ENCODE results near the gene HSPA12A. TPM values are rescaled to one million over a fixed set of nuclear protein-coding genes. Genes with fewer than 3 reads are reported as not detected.

Gene HSPA12A
- total RNA-seq, 1 experiment from 2014 or later, result 3.1 TPM

- no peak overlapping the region for H2AFZ ChIP-seq (ENCODE audit: low read length)
- no peak for ATAC-seq
- no peak overlapping the region for H3K27ac ChIP-seq (ENCODE audit: low read length)
- ChIA-PET CTCF (no interaction called here), POLR2A (ENCODE audit: unreplicated experiment) (no interaction called here)
- no TSS peak for BruUV-seq (replicated peaks)
- intact Hi-C loops (cut with micrococcal nuclease), result no loop called here
- no peak for TF ChIP-seq CTCF (conservative IDR thresholded peaks at IDR 0.05; ENCODE audit: low read depth, low read length)
- no peak for TF ChIP-seq EZH2 (IDR thresholded peaks at IDR 0.05; ENCODE audit: low read length, unreplicated experiment)
- TF ChIP-seq EZH2phosphoT487 (IDR thresholded peaks at IDR 0.05; ENCODE audit: borderline replicate concordance, low read length), result no peak
- no peaks in the 10 kb centered on the region for H3K9me2 ChIP-seq (replicated peaks; ENCODE audit: low read length)
- H3K9me3 ChIP-seq (ENCODE audit: low read length), result no peaks in the 10 kb centered on the region
- H3K4me1 ChIP-seq (ENCODE audit: insufficient read depth, low read length), result no peaks in the 10 kb centered on the region
- H3K4me3 ChIP-seq (ENCODE audit: low read length), result no peak overlapping the region
- H3K4me2 ChIP-seq (ENCODE audit: low read length), result no peak overlapping the region
- no peaks in the 10 kb centered on the region for H3K36me3 ChIP-seq (ENCODE audit: low read depth, low read length)
- no peak for DNase-seq
- H3K9ac ChIP-seq (ENCODE audit: low read length), result no peak overlapping the region
- H4K20me1 ChIP-seq (ENCODE audit: low read length), result no peaks in the 10 kb centered on the region
- no peaks in the 10 kb centered on the region for H3F3A ChIP-seq (ENCODE audit: low read length, unreplicated experiment)
- no peaks in the 10 kb centered on the region for H3K79me2 ChIP-seq (ENCODE audit: low read length)
- no peaks in the 10 kb centered on the region for H3K27me3 ChIP-seq (ENCODE audit: low read length)
Measured at GRCh38 chr10:116707981-116708380, 34.4 kb downstream of the HSPA12A start.

- H3K27ac ChIP-seq (ENCODE audit: low read length), result no peak overlapping the region
- intact Hi-C loops (cut with micrococcal nuclease), result no loop called here
- H3K4me3 ChIP-seq (ENCODE audit: low read length), result no peak overlapping the region
- H3K9me2 ChIP-seq (replicated peaks; ENCODE audit: low read length), result no peaks in the 10 kb centered on the region
- ATAC-seq, result no peak
- H3K4me1 ChIP-seq (ENCODE audit: insufficient read depth, low read length), result no peaks in the 10 kb centered on the region
- H4K20me1 ChIP-seq (ENCODE audit: low read length), result no peaks in the 10 kb centered on the region
- no peaks in the 10 kb centered on the region for H3F3A ChIP-seq (ENCODE audit: low read length, unreplicated experiment)
- H3K4me2 ChIP-seq (ENCODE audit: low read length), result no peak overlapping the region
- no peak for TF ChIP-seq EZH2phosphoT487 (IDR thresholded peaks at IDR 0.05; ENCODE audit: borderline replicate concordance, low read length)
- no peak for TF ChIP-seq CTCF (conservative IDR thresholded peaks at IDR 0.05; ENCODE audit: low read depth, low read length)
- no peak for DNase-seq
- POLR2A ChIA-PET (ENCODE audit: unreplicated experiment), result no interaction called here
- H3K79me2 ChIP-seq (ENCODE audit: low read length), result no peaks in the 10 kb centered on the region
- H2AFZ ChIP-seq (ENCODE audit: low read length), result no peak overlapping the region
- CTCF ChIA-PET, result no interaction called here
- H3K27me3 ChIP-seq (ENCODE audit: low read length), result no peaks in the 10 kb centered on the region
- H3K9me3 ChIP-seq (ENCODE audit: low read length), result no peaks in the 10 kb centered on the region
- no peaks in the 10 kb centered on the region for H3K36me3 ChIP-seq (ENCODE audit: low read depth, low read length)
- no TSS peak for BruUV-seq (replicated peaks)
- no peak overlapping the region for H3K9ac ChIP-seq (ENCODE audit: low read length)
Measured at GRCh38 chr10:116706281-116706680, 36.1 kb downstream of the HSPA12A start.

- H3K36me3 ChIP-seq (ENCODE audit: low read depth, low read length), result no peaks in the 10 kb centered on the region
- no peaks in the 10 kb centered on the region for H3F3A ChIP-seq (ENCODE audit: low read length, unreplicated experiment)
- H3K79me2 ChIP-seq (ENCODE audit: low read length), result no peaks in the 10 kb centered on the region
- TF ChIP-seq EZH2phosphoT487 (IDR thresholded peaks at IDR 0.05; ENCODE audit: borderline replicate concordance, low read length) (no peak), EZH2 (IDR thresholded peaks at IDR 0.05; ENCODE audit: low read length, unreplicated experiment) (no peak), CTCF (conservative IDR thresholded peaks at IDR 0.05; ENCODE audit: low read depth, low read length) (no peak)
- no peak overlapping the region for H2AFZ ChIP-seq (ENCODE audit: low read length)
- ChIA-PET POLR2A (ENCODE audit: unreplicated experiment) (no interaction called here), CTCF (no interaction called here)
- no peaks in the 10 kb centered on the region for H3K27me3 ChIP-seq (ENCODE audit: low read length)
- no peak for ATAC-seq
- H3K4me1 ChIP-seq (ENCODE audit: insufficient read depth, low read length), result no peaks in the 10 kb centered on the region
- intact Hi-C loops (cut with micrococcal nuclease), result no loop called here
- DNase-seq, result no peak
- BruUV-seq (replicated peaks), result no TSS peak
- no peaks in the 10 kb centered on the region for H3K9me3 ChIP-seq (ENCODE audit: low read length)
- H3K9ac ChIP-seq (ENCODE audit: low read length), result no peak overlapping the region
- no peak overlapping the region for H3K4me3 ChIP-seq (ENCODE audit: low read length)
- no peaks in the 10 kb centered on the region for H4K20me1 ChIP-seq (ENCODE audit: low read length)
- H3K9me2 ChIP-seq (replicated peaks; ENCODE audit: low read length), result no peaks in the 10 kb centered on the region
- no peak overlapping the region for H3K27ac ChIP-seq (ENCODE audit: low read length)
- no peak overlapping the region for H3K4me2 ChIP-seq (ENCODE audit: low read length)
Measured at GRCh38 chr10:116705498-116705897, 36.9 kb downstream of the HSPA12A start.
